ENCODE data around the gene PCBD2. TPM values are rescaled to one million over a fixed set of nuclear protein-coding genes. Genes with fewer than 3 reads are reported as not detected.

PCBD2 gene
- total RNA-seq, 1 donor from 2014 or later: 26.3 TPM

DNA sequence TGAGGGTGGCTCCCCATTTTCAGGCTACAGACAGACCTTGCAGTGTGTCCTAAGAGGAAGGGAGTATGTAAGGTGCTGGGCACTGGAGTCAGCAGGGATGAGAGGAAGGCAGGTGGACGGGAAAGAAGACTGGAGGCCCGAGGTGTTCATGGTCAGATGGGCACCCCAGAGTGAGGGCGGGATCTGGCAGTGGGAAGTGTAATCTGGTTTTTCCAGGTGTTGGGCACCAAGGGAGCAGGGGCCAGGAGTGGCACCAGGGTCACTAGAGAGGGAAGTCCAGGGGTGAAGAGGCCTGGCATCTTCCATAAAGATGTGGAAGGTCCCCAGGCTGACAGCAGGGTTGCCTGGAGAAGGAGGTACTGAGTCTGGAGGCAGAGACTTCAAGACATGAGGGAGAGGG is 99.4 kb downstream of the PCBD2 start:
- no peak for TF ChIP-seq CTCF (IDR thresholded peaks at IDR 0.05; ENCODE audit: borderline replicate concordance)
- Histone ChIP-seq H3K36me3 (no peaks in the 10 kb centered on the region), H3K27ac (replicated peaks) (no peak overlapping the region), H3K4me3 (no peak overlapping the region), H3K9me3 (replicated peaks) (no peaks in the 10 kb centered on the region), H3K4me1 (no peaks in the 10 kb centered on the region), H3K27me3 (ENCODE audit: low read depth) (no peaks in the 10 kb centered on the region)
- intact Hi-C loops (cut with micrococcal nuclease): no loop called here
- DNase-seq: no peak

DNA sequence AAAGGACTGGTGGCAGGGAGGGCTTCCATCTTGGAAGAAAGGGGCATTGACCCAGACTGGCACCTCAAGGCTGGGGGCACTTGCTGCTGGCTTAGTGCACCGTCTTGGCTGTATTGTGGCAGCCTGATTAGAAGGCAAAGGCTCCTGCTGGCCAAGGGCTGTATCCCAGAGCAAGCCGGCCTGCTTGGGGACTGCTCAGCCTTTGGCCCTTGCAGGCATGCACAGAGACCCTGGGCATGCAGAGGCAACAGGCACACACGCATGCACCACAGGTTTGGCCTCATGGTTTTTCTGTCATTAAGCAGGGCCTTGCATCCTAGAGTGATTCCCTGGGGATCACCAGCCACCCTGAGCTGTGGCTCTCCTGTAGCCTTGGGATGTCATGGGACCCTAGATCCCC is 100.1 kb downstream of the PCBD2 start:
- Histone ChIP-seq H3K27me3 (ENCODE audit: low read depth) (no peaks in the 10 kb centered on the region), H3K27ac (replicated peaks) (no peak overlapping the region), H3K4me1 (no peaks in the 10 kb centered on the region), H3K4me3 (no peak overlapping the region), H3K36me3 (no peaks in the 10 kb centered on the region), H3K9me3 (replicated peaks) (no peaks in the 10 kb centered on the region)
- TF ChIP-seq CTCF (IDR thresholded peaks at IDR 0.05; ENCODE audit: borderline replicate concordance): no peak
- intact Hi-C loops (cut with micrococcal nuclease): no loop called here
- DNase-seq: no peak

DNA sequence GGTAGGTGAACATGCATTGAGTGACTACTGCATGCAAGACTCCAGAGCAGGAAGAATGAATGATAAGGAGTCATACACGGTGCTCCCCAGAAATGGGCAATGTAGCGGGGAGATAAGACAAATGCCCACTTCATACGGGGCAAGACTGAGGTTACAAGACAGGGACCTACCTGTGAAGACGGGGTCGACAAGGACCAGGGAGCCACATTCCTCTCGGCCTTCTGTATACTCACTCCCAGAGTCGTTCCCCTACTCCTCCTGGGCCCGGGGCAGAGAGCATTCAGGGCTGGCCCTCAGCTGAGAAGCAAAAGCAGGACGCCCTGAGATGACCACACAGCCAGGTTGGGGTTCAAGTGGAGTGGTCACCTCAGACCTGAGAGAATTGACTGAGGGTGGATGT is 102.4 kb downstream of the PCBD2 start:
- Histone ChIP-seq H3K27ac (replicated peaks) (no peak overlapping the region), H3K27me3 (ENCODE audit: low read depth) (no peaks in the 10 kb centered on the region), H3K4me1 (peaks cover under 1% of the 10 kb centered on the region), H3K4me3 (no peak overlapping the region), H3K9me3 (replicated peaks) (no peaks in the 10 kb centered on the region), H3K36me3 (no peaks in the 10 kb centered on the region)
- DNase-seq: no peak
- intact Hi-C loops (cut with micrococcal nuclease): no loop called here
- no peak for TF ChIP-seq CTCF (IDR thresholded peaks at IDR 0.05; ENCODE audit: borderline replicate concordance)

DNA sequence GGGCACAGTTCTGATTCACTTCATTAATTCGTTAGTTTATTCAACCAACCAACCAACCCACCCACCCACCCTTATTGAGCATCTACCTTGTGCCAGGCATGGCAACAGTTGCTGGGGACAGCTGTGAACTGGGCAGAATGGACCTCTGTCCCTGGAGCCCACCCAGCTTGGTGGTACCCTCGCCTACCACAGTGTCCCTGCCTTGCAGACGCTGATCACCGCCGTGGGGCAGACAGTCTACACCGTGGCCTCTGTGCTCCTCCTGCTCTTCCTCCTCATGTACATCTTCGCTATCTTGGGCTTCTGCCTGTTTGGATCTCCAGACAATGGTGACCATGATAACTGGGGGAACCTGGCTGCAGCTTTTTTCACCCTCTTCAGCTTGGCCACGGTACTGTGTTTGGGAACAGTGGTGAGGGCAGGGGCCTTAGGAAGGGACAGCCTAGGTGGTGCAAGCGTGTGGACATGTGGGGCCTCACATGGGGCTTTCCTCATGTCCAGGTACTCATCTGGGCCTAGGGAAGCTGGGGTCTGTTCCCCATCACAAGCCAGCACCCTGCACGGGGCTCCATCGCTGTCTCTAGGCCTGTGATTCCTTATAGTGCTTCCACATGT is 102.9 kb downstream of the PCBD2 start:
- intact Hi-C loops (cut with micrococcal nuclease): no loop called here
- Histone ChIP-seq H3K27ac (replicated peaks) (no peak overlapping the region), H3K27me3 (ENCODE audit: low read depth) (no peaks in the 10 kb centered on the region), H3K36me3 (no peaks in the 10 kb centered on the region), H3K4me1 (peaks cover 6% of the 10 kb centered on the region), H3K9me3 (replicated peaks) (no peaks in the 10 kb centered on the region), H3K4me3 (no peak overlapping the region)
- no peak for DNase-seq
- TF ChIP-seq CTCF (IDR thresholded peaks at IDR 0.05; ENCODE audit: borderline replicate concordance): no peak

- no peak for TF ChIP-seq CTCF (IDR thresholded peaks at IDR 0.05; ENCODE audit: borderline replicate concordance)
- Histone ChIP-seq H3K27ac (replicated peaks) (no peak overlapping the region), H3K4me3 (no peak overlapping the region), H3K4me1 (peaks cover 11% of the 10 kb centered on the region), H3K9me3 (replicated peaks) (no peaks in the 10 kb centered on the region), H3K36me3 (no peaks in the 10 kb centered on the region), H3K27me3 (ENCODE audit: low read depth) (no peaks in the 10 kb centered on the region)
- intact Hi-C loops (cut with micrococcal nuclease): no loop called here
- DNase-seq: no peak
Observed at GRCh38 chr5:135008556-135008955, 103.6 kb downstream of the PCBD2 start.

Measured in left ventricle myocardium inferior (tissue), 1 donor.